Measurements from ENCODE around the gene SP1.

SP1 gene

DNA sequence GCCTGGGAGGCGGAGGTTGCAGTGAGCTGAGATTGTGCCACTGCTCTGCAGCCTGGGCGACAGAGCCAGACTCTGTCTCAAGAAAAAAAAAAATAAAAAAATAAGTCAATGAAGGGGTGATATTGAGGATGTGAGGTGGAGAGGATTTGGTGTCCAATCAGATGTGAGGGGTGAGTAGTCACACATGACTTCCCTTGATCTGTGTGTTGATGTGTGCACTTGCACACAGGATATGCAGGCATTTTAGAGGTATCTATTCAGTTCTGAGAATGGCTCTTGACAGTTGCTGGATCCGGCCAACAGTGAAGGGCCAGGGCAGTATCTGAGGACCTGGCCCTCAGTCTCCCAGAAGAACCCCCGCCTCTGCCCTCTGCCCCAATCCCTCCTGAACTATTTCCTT, 36.0 kb upstream of the SP1 start:
- peaks cover 18% of the 10 kb centered on the region for H3K4me1 ChIP-seq (ENCODE audit: insufficient read depth, low read length)
- DNase-seq: no peak
- TF ChIP-seq EZH2 (IDR thresholded peaks at IDR 0.05; ENCODE audit: borderline replicate concordance, low read depth, low read length, severe bottlenecking): no peak
- TF ChIP-seq, protein P1, sequence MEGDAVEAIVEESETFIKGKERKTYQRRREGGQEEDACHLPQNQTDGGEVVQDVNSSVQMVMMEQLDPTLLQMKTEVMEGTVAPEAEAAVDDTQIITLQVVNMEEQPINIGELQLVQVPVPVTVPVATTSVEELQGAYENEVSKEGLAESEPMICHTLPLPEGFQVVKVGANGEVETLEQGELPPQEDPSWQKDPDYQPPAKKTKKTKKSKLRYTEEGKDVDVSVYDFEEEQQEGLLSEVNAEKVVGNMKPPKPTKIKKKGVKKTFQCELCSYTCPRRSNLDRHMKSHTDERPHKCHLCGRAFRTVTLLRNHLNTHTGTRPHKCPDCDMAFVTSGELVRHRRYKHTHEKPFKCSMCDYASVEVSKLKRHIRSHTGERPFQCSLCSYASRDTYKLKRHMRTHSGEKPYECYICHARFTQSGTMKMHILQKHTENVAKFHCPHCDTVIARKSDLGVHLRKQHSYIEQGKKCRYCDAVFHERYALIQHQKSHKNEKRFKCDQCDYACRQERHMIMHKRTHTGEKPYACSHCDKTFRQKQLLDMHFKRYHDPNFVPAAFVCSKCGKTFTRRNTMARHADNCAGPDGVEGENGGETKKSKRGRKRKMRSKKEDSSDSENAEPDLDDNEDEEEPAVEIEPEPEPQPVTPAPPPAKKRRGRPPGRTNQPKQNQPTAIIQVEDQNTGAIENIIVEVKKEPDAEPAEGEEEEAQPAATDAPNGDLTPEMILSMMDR (IDR thresholded peaks at IDR 0.05; ENCODE audit: borderline replicate concordance, extremely low read depth, low read length, poor library complexity, severe bottlenecking): no peak
- no peaks in the 10 kb centered on the region for H4K20me1 ChIP-seq (ENCODE audit: insufficient read depth, low read length)
- H3K79me2 ChIP-seq (ENCODE audit: insufficient read depth, low read length): no peaks in the 10 kb centered on the region
- H3K36me3 ChIP-seq (ENCODE audit: insufficient read depth, low read length): no peaks in the 10 kb centered on the region
- H3K9ac ChIP-seq (ENCODE audit: low read depth, low read length): no peak overlapping the region; the same call in 1 of the 2 replicates
- no peak overlapping the region for H2AFZ ChIP-seq (ENCODE audit: low read depth, low read length)
- no peak overlapping the region for H3K27ac ChIP-seq (ENCODE audit: low read length)
- peaks cover 31% of the 10 kb centered on the region for H3K27me3 ChIP-seq (ENCODE audit: insufficient read depth, low read length, poor library complexity)
- no peak overlapping the region for H3K4me3 ChIP-seq (ENCODE audit: low read depth in 1 of 2, low read length in 2 of 2)
- H3K4me2 ChIP-seq (ENCODE audit: insufficient read depth, low read length): peak overlapping the region; percentile 99; the same call in 1 of the 2 replicates
- no peak for ATAC-seq (ENCODE audit: insufficient read depth, low read depth)
- H3K9me3 ChIP-seq (ENCODE audit: insufficient read depth, low read length, severe bottlenecking): no peaks in the 10 kb centered on the region

DNA sequence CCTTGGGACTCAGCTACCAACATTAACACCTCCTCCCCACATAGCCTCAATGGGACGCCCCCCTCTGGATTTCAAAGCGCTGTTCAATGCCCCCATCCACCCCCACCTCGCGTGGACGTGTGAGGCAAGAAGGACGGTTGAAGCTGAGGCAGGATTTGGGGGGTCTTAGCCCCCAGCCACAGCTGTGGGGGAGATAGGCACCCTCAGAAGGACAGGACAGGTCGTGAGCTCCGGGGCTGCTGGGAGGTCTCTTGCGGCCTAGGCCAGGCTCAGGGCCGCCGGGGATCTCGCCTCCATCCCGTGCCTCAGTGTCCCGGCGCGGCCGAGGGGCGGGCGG, 35.5 kb upstream of the SP1 start:
- peaks cover 31% of the 10 kb centered on the region for H3K27me3 ChIP-seq (ENCODE audit: insufficient read depth, low read length, poor library complexity)
- no peaks in the 10 kb centered on the region for H3K79me2 ChIP-seq (ENCODE audit: insufficient read depth, low read length)
- H3K4me1 ChIP-seq (ENCODE audit: insufficient read depth, low read length): peaks cover 18% of the 10 kb centered on the region
- H3K9me3 ChIP-seq (ENCODE audit: insufficient read depth, low read length, severe bottlenecking): no peaks in the 10 kb centered on the region
- peak overlapping the region in 1 of 2 experiments; percentile 27; a peak in 2 of 4 replicates for H3K4me3 ChIP-seq (ENCODE audit: low read depth in 1 of 2, low read length in 2 of 2)
- peak overlapping the region; percentile 99 for H3K4me2 ChIP-seq (ENCODE audit: insufficient read depth, low read length)
- DNase-seq: no peak
- H3K36me3 ChIP-seq (ENCODE audit: insufficient read depth, low read length): no peaks in the 10 kb centered on the region
- peak; percentile 6; the same call in 1 of the 3 replicates for ATAC-seq (ENCODE audit: insufficient read depth, low read depth)
- no peak overlapping the region for H2AFZ ChIP-seq (ENCODE audit: low read depth, low read length)
- no peak overlapping the region for H3K27ac ChIP-seq (ENCODE audit: low read length)
- peak; percentile 65 for TF ChIP-seq EZH2 (IDR thresholded peaks at IDR 0.05; ENCODE audit: borderline replicate concordance, low read depth, low read length, severe bottlenecking)
- TF ChIP-seq, protein P1 (IDR thresholded peaks at IDR 0.05; ENCODE audit: borderline replicate concordance, extremely low read depth, low read length, poor library complexity, severe bottlenecking): no peak
- no peak overlapping the region; the same call in 1 of the 2 replicates for H3K9ac ChIP-seq (ENCODE audit: low read depth, low read length)
- no peaks in the 10 kb centered on the region for H4K20me1 ChIP-seq (ENCODE audit: insufficient read depth, low read length)

DNA sequence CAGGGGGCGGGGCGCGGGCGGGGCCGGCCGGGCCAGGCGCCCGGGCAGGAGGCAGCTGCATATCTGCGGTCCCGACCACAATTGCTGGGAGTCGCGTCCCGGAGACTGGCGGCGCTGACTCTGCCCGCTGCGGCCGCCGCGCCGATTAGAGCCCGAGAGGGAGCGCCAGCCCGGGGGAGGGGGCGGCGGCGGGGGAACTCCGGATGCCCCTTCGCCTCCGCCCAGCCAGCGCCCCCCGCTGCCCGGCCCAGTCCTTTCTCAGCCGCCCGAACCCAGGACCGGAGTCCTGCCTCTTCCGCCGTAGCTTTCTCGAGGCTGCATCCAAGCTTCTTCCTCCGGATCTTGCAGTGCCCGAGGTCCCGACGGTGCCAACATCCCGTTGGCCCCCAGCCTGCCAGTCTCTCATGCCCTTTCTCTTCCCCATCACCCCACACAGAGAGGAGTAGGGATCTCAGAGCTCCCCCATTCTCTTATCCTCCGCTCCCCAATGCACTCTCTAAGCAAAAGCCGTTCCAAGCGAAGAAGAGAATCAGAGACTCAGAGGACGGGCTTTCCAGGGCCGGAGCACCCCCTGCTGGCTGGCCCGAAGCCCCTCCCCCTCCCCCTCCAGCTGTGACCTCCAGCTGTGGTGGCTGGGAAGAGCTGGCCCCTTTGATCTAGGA, 35.0 kb upstream of the SP1 start:
- peaks cover 18% of the 10 kb centered on the region for H3K4me1 ChIP-seq (ENCODE audit: insufficient read depth, low read length)
- peak; percentile 29 for TF ChIP-seq EZH2 (IDR thresholded peaks at IDR 0.05; ENCODE audit: borderline replicate concordance, low read depth, low read length, severe bottlenecking)
- TF ChIP-seq, protein P1 (IDR thresholded peaks at IDR 0.05; ENCODE audit: borderline replicate concordance, extremely low read depth, low read length, poor library complexity, severe bottlenecking): peak; percentile 78
- peak overlapping the region; percentile 99 for H3K4me2 ChIP-seq (ENCODE audit: insufficient read depth, low read length)
- no peaks in the 10 kb centered on the region for H4K20me1 ChIP-seq (ENCODE audit: insufficient read depth, low read length)
- H3K9ac ChIP-seq (ENCODE audit: low read depth, low read length): peak overlapping the region; percentile 58
- H3K4me3 ChIP-seq (ENCODE audit: low read depth in 1 of 2, low read length in 2 of 2): peak overlapping the region; percentile 33 to 66; a peak in 3 of 4 replicates
- H3K79me2 ChIP-seq (ENCODE audit: insufficient read depth, low read length): no peaks in the 10 kb centered on the region
- H3K27ac ChIP-seq (ENCODE audit: low read length): 0 out of 2 replicates have a peak overlapping the region, but pooled peaks have one; percentile 43
- no peaks in the 10 kb centered on the region for H3K36me3 ChIP-seq (ENCODE audit: insufficient read depth, low read length)
- DNase-seq: peak; percentile 74
- H3K27me3 ChIP-seq (ENCODE audit: insufficient read depth, low read length, poor library complexity): peaks cover 27% of the 10 kb centered on the region
- ATAC-seq (ENCODE audit: insufficient read depth, low read depth): peak; percentile 86
- H2AFZ ChIP-seq (ENCODE audit: low read depth, low read length): peak overlapping the region; percentile 82
- H3K9me3 ChIP-seq (ENCODE audit: insufficient read depth, low read length, severe bottlenecking): no peaks in the 10 kb centered on the region

All from DND-41 (cell line).